H1 (cell line): ENCODE data around the gene NPSR1. TPM values are rescaled to one million over a fixed set of nuclear protein-coding genes. Genes with fewer than 3 reads are reported as not detected.

Experiments used
- CTCF ChIA-PET: fragments of 300-600 bp; sonication (Branson Sonifier 250); formaldehyde crosslinking; loops from one replicate; lab custom pipeline; 2021; ENCODE audit not compliant: partially characterized antibody; lab: Charles Lee
- POLR2A ChIA-PET: fragments of 300-600 bp; sonication (Branson Sonifier 250); formaldehyde crosslinking; loops from one replicate; lab custom pipeline; 2021; ENCODE audit warnings: inconsistent platforms; ENCODE audit not compliant: partially characterized antibody; lab: Charles Lee
- DNase-seq, 2 experiments: peaks; one replicate each; pipeline versions ENCODE4 v3.0.0 to v3.0.0-alpha.2; 2010 to 2022; ENCODE audit warnings: low spot score in 2 of 2, low read depth in 1 of 2, mixed read lengths in 1 of 2
- FAIRE-seq: peaks from 2 replicates; lab custom pipeline; 2011; peaks lifted over from hg19 to GRCh38; lab: Jason Lieb, UNC
- H2AFZ ChIP-seq: 2 replicates; pipeline ENCODE4 v1.8.1; 2012; ENCODE audit warnings: low read length, inconsistent platforms
- H2AK5ac ChIP-seq: 2 replicates; pipeline ENCODE4 v1.6.1; 2013; ENCODE audit warnings: low read depth, low read length
- H2BK120ac ChIP-seq: replicated peaks from 2 replicates; pipeline ENCODE3; 2013; ENCODE audit warnings: low read depth, low read length, inconsistent platforms
- H2BK12ac ChIP-seq: 2 replicates; pipeline ENCODE4 v1.6.1; 2013; ENCODE audit warnings: low read depth, low read length
- H2BK15ac ChIP-seq: 2 replicates; pipeline ENCODE4 v1.6.1; 2013; ENCODE audit warnings: low read length
- H2BK20ac ChIP-seq: 2 replicates; pipeline ENCODE4 v1.6.1; 2013; ENCODE audit warnings: low read length
- H2BK5ac ChIP-seq: 2 replicates; pipeline ENCODE4 v1.6.1; 2013; ENCODE audit warnings: low read depth, low read length
- H3K14ac ChIP-seq: 2 replicates; pipeline ENCODE4 v1.6.1; 2013; ENCODE audit warnings: inconsistent platforms; ENCODE audit not compliant: insufficient read length
- H3K18ac ChIP-seq: 2 replicates; pipeline ENCODE4 v1.6.1; 2013; ENCODE audit warnings: low read length; ENCODE audit errors: extremely low read depth
- H3K23ac ChIP-seq: 2 replicates; pipeline ENCODE4 v1.6.1; 2013; ENCODE audit warnings: inconsistent platforms; ENCODE audit not compliant: insufficient read length
- H3K23me2 ChIP-seq: 2 replicates; pipeline ENCODE4 v1.6.1; 2013; ENCODE audit warnings: low read depth, low read length
- H3K27ac ChIP-seq: 2 replicates; pipeline ENCODE4 v1.6.1; 2011; ENCODE audit warnings: low read depth, low read length, inconsistent platforms
- H3K27me3 ChIP-seq, 4 experiments: replicated peaks in 1 of 4; 1 replicate in 1 of 4; 2 replicates in 3 of 4; pipeline versions ENCODE4 v1.6.1 to v1.8.1; 2011 to 2013; ENCODE audit warnings: low read length in 3 of 4, mild to moderate bottlenecking in 3 of 4, inconsistent platforms in 2 of 4, mixed read lengths in 2 of 4, moderate library complexity in 1 of 4; ENCODE audit not compliant: control insufficient read depth in 3 of 4, insufficient read depth in 3 of 4; ENCODE audit errors: extremely low read depth in 1 of 4
- H3K36me3 ChIP-seq, 4 experiments: 2 replicates each; pipeline versions ENCODE4 v1.6.1 to v1.8.1; 2011 to 2013; ENCODE audit warnings: mild to moderate bottlenecking in 4 of 4, low read length in 3 of 4, moderate library complexity in 2 of 4, control low read depth in 1 of 4, inconsistent platforms in 1 of 4; ENCODE audit not compliant: insufficient read depth in 4 of 4, control insufficient read depth in 2 of 4
- H3K4ac ChIP-seq: replicated peaks from 2 replicates; pipeline ENCODE3; 2013; ENCODE audit warnings: low read length, low read depth, mixed read lengths, inconsistent platforms; ENCODE audit not compliant: insufficient read length
- H3K4me1 ChIP-seq, 4 experiments: replicated peaks in 1 of 4; 1 replicate in 1 of 4; 2 replicates in 3 of 4; pipeline versions ENCODE4 v1.6.1 to v1.8.1; 2011 to 2013; ENCODE audit warnings: low read length in 3 of 4, inconsistent platforms in 2 of 4, mixed read lengths in 1 of 4; ENCODE audit not compliant: insufficient read depth in 4 of 4, control insufficient read depth in 3 of 4
- H3K4me2 ChIP-seq, 2 experiments: 2 replicates each; pipeline versions ENCODE4 v1.6.1 to v1.8.1; 2011 to 2013; ENCODE audit warnings: low read depth in 2 of 2, low read length in 2 of 2, control low read depth in 1 of 2, inconsistent platforms in 1 of 2, mild to moderate bottlenecking in 1 of 2; ENCODE audit not compliant: insufficient read depth in 1 of 2
- H3K4me3 ChIP-seq, 4 experiments: fragments of 200-600, 300-600 bp in 1 of 4; sonication (generic), shearing (Covaris generic), sonication (Bioruptor Twin) in 1 of 4; 2 replicates each; pipeline versions ENCODE4 v1.5.1 to v1.8.1; 2011 to 2016; ENCODE audit warnings: low read length in 4 of 4, low read depth in 3 of 4, control low read depth in 2 of 4, inconsistent platforms in 2 of 4, mild to moderate bottlenecking in 2 of 4, mixed read lengths in 1 of 4, moderate library complexity in 1 of 4; ENCODE audit not compliant: insufficient read depth in 2 of 4; ENCODE audit errors: extremely low read depth in 1 of 4
- H3K56ac ChIP-seq: replicated peaks from 2 replicates; pipeline ENCODE3; 2013; ENCODE audit warnings: low read depth, mild to moderate bottlenecking, mixed read lengths, low read length, inconsistent platforms; ENCODE audit not compliant: insufficient read length
- H3K79me1 ChIP-seq: 2 replicates; pipeline ENCODE4 v1.6.1; 2013; ENCODE audit warnings: low read depth, low read length, control low read depth
- H3K79me2 ChIP-seq, 2 experiments: 2 replicates each; pipeline versions ENCODE4 v1.6.1 to v1.8.1; 2012 to 2013; ENCODE audit warnings: low read length in 2 of 2, mild to moderate bottlenecking in 2 of 2, inconsistent platforms in 1 of 2; ENCODE audit not compliant: insufficient read depth in 2 of 2, control insufficient read depth in 1 of 2
- H3K9ac ChIP-seq, 4 experiments: replicated peaks in 1 of 4; 1 replicate in 1 of 4; 2 replicates in 3 of 4; pipeline versions ENCODE4 v1.6.1 to v1.8.1; 2011 to 2013; ENCODE audit warnings: low read depth in 3 of 4, low read length in 3 of 4, control low read depth in 2 of 4, mild to moderate bottlenecking in 2 of 4, moderate library complexity in 2 of 4, inconsistent platforms in 1 of 4; ENCODE audit errors: extremely low read depth in 1 of 4
- H3K9me3 ChIP-seq, 2 experiments: 2 replicates each; pipeline versions ENCODE4 v1.6.1 to v1.8.1; 2012 to 2013; ENCODE audit warnings: mild to moderate bottlenecking in 2 of 2, moderate library complexity in 2 of 2, control low read depth in 1 of 2, inconsistent platforms in 1 of 2, low read depth in 1 of 2, low read length in 1 of 2, mixed read lengths in 1 of 2; ENCODE audit not compliant: insufficient read depth in 2 of 2
- H4K20me1 ChIP-seq, 2 experiments: replicated peaks in 1 of 2; 2 replicates each; pipeline versions ENCODE3 to v1.8.1; 2011 to 2013; ENCODE audit warnings: inconsistent platforms in 2 of 2, low read length in 2 of 2, mild to moderate bottlenecking in 1 of 2; ENCODE audit not compliant: insufficient read depth in 2 of 2, control insufficient read depth in 1 of 2
- H4K5ac ChIP-seq: 2 replicates; pipeline ENCODE4 v1.6.1; 2013; ENCODE audit warnings: low read length, low read depth, mixed read lengths, inconsistent platforms; ENCODE audit not compliant: insufficient read length
- H4K8ac ChIP-seq: 2 replicates; pipeline ENCODE4 v1.8.0; 2013; ENCODE audit warnings: mild to moderate bottlenecking, moderate library complexity, low read length, inconsistent platforms; ENCODE audit not compliant: insufficient read depth; ENCODE audit errors: extremely low read depth
- H4K91ac ChIP-seq: replicated peaks from 2 replicates; pipeline ENCODE3; 2013; ENCODE audit warnings: low read length, mixed read lengths, inconsistent platforms; ENCODE audit not compliant: insufficient read length
- ASH2L ChIP-seq: fragments of 200-600, 300-600 bp; sonication (generic); IDR thresholded peaks from one replicate; pipeline ENCODE4 v1.7.1; 2017; ENCODE audit warnings: low read length
- CBX5 ChIP-seq: fragments of 300-800, 300-1000 bp; sonication (generic); IDR thresholded peaks from 2 replicates; pipeline ENCODE4 v1.7.1; 2016; ENCODE audit warnings: antibody characterized with exemption, low read length, low read depth
- CEBPB ChIP-seq: IDR thresholded peaks from 2 replicates; pipeline ENCODE4 v1.6.1; 2012; ENCODE audit warnings: low read depth, low read length
- GTF2F1 ChIP-seq: IDR thresholded peaks from 2 replicates; pipeline ENCODE4 v1.6.1; 2012; ENCODE audit warnings: low read depth, low read length, improper control_type of control experiment, borderline replicate concordance
- NANOG ChIP-seq: IDR thresholded peaks from 2 replicates; pipeline ENCODE4 v1.6.1; 2011; ENCODE audit warnings: low read length, low read depth, mild to moderate bottlenecking, inconsistent platforms; ENCODE audit not compliant: insufficient read depth, poor library complexity, severe bottlenecking
- PHF8 ChIP-seq: fragments of 200-600 bp; sonication (generic); conservative IDR thresholded peaks from 2 replicates; pipeline ENCODE4 v1.7.1; 2012; ENCODE audit warnings: low read depth, mild to moderate bottlenecking, inconsistent platforms, low read length, moderate library complexity
- POLR2A ChIP-seq, 2 experiments: IDR thresholded peaks; 1 replicate in 1 of 2; 2 replicates in 1 of 2; pipeline ENCODE4 v1.6.1; 2011; ENCODE audit warnings: low read depth in 2 of 2, low read length in 2 of 2, mild to moderate bottlenecking in 2 of 2; ENCODE audit errors: control extremely low read depth in 1 of 2
- RBBP5 ChIP-seq: IDR thresholded peaks from 2 replicates; pipeline ENCODE4 v1.7.1; 2012; ENCODE audit warnings: low read depth, mild to moderate bottlenecking, inconsistent platforms, low read length, moderate library complexity, borderline replicate concordance
- RXRA ChIP-seq: IDR thresholded peaks from 2 replicates; pipeline ENCODE4 v1.6.1; 2011; ENCODE audit warnings: low read depth, mild to moderate bottlenecking, low read length, moderate library complexity; ENCODE audit not compliant: insufficient read depth
- SAP30 ChIP-seq: fragments of 300-600 bp; sonication (generic); IDR thresholded peaks from 2 replicates; pipeline ENCODE4 v1.7.1; 2012; ENCODE audit warnings: low read length, moderate library complexity, mild to moderate bottlenecking, inconsistent platforms; ENCODE audit not compliant: insufficient read depth, insufficient replicate concordance
- SIX5 ChIP-seq: IDR thresholded peaks from 2 replicates; pipeline ENCODE4 v1.6.1; 2011; ENCODE audit warnings: mild to moderate bottlenecking, low read depth, low read length
- SUZ12 ChIP-seq: fragments of 200-600 bp; sonication (generic); IDR thresholded peaks from 2 replicates; pipeline ENCODE4 v1.6.1; 2012; ENCODE audit warnings: mild to moderate bottlenecking, inconsistent platforms, low read length, moderate library complexity, mixed read lengths
- TAF7 ChIP-seq: optimal IDR thresholded peaks from 2 replicates; pipeline ENCODE3; 2011; ENCODE audit warnings: low read depth, mild to moderate bottlenecking, inconsistent platforms, low read length, moderate library complexity, borderline replicate concordance
- TCF12 ChIP-seq: IDR thresholded peaks from 2 replicates; pipeline ENCODE4 v1.6.1; 2011; ENCODE audit warnings: low read depth, mild to moderate bottlenecking, low read length
- YY1 ChIP-seq: IDR thresholded peaks from 2 replicates; pipeline ENCODE4 v1.6.1; 2011; ENCODE audit warnings: low read depth, mild to moderate bottlenecking, low read length
- WGBS, 2 experiments: shearing (Covaris generic) in 1 of 2; methylation state at CpG; one replicate each; pipeline versions ENCODE4 v1.1.6 to v1.1.7; 2013 to 2015; ENCODE audit warnings: low lambda C conversion rate in 2 of 2, mixed read lengths in 2 of 2, inconsistent platforms in 1 of 2, low coverage in 1 of 2, missing lambda C conversion rate in 1 of 2; ENCODE audit not compliant: insufficient replicate concordance in 2 of 2, insufficient coverage in 1 of 2, insufficient read length in 1 of 2; ENCODE audit errors: extremely low coverage in 1 of 2, missing lambda C conversion rate in 1 of 2; 5-methylcytosine and 5-hydroxymethylcytosine counted together
- polyA plus RNA-seq, 7 experiments: library from polyadenylated mRNA; depleted of rRNA in 3 of 7; stranded (reverse) in 5 of 7; unstranded in 2 of 7; fragments of >200 nt in 5 of 7; fragments of 200-250 nt in 2 of 7; gene quantifications; 1 replicate in 5 of 7; 2 replicates in 1 of 7; 4 replicates in 1 of 7; pipeline versions ENCODE4 v1.2.1 to v1.2.3, GENCODE V29; 2011 to 2013; ENCODE audit warnings: missing spikeins in 2 of 7, mixed read lengths in 2 of 7
- total RNA-seq: library from RNA; stranded (reverse); fragmentation: NEBNext Ultra II Directional; extraction: Animal tissue kit (Norgen Biotek cat#: 25700); gene quantifications from 2 replicates; pipeline ENCODE4 v1.2.1, GENCODE V29; 2021

NPSR1 gene
- total and polyA plus RNA-seq, 2 of the 8 experiments (the other 6 are each of a cell fraction or from before 2014, with no cell fraction given): not detected

- Histone ChIP-seq H2BK15ac (no peak overlapping the region), H3K4me3 (no peak overlapping the region), H3K14ac (no peak overlapping the region), H4K8ac (no peak overlapping the region), H4K91ac (no peak overlapping the region), H3K79me1 (no peaks in the 10 kb centered on the region), H2AFZ (no peak overlapping the region), H2AK5ac (no peak overlapping the region), H3K79me2 (no peaks in the 10 kb centered on the region), H2BK20ac (no peak overlapping the region), H3K9me3 (no peaks in the 10 kb centered on the region), H3K23ac (no peak overlapping the region), H4K20me1 (peaks cover 0 to 1% of the 10 kb centered on the region in 2 experiments), H3K36me3 (no peaks in the 10 kb centered on the region), H3K27ac (no peak overlapping the region), H3K23me2 (no peaks in the 10 kb centered on the region), H2BK5ac (no peak overlapping the region), H4K5ac (no peak overlapping the region), H3K56ac (no peak overlapping the region), H2BK12ac (no peak overlapping the region), H3K4ac (no peak overlapping the region), H3K9ac (no peak overlapping the region), H3K18ac (no peak overlapping the region), H3K4me2 (no peak overlapping the region), H3K4me1 (peaks cover 0 to 7% (median 0%) of the 10 kb centered on the region in 4 experiments; a peak in 2 of 7 replicates), H3K27me3 (no peaks in the 10 kb centered on the region), H2BK120ac (no peak overlapping the region)
- CTCF ChIA-PET: no interaction called here
- POLR2A ChIA-PET: no interaction called here
- no peak for FAIRE-seq
- TF ChIP-seq TCF12 (no peak), CEBPB (no peak), ASH2L (no peak), TAF7 (no peak), SUZ12 (no peak), NANOG (no peak), CBX5 (no peak), SAP30 (no peak), YY1 (no peak), SIX5 (no peak), PHF8 (no peak), RBBP5 (no peak), RXRA (no peak), POLR2A (IDR thresholded peaks at IDR 0.05; ENCODE audit: control extremely low read depth in 1 of 2, low read depth in 2 of 2, low read length in 2 of 2) (no peak), GTF2F1 (no peak)
- no peak for DNase-seq
- WGBS, 2 experiments: 95% methylated on average over 1 of the region's 1 CpG; no CpG with 5 or more reads in 1 of the 2 experiments
These were observed 68.2 kb downstream of the NPSR1 start for GRCh38 chr7:34726221-34726620.
